KG1 (cell line): Measurements from ENCODE around the gene IFT22.
"Not testable (repeated sequence)": the region's sequence is repeated elsewhere in the genome, so short reads cannot be mapped to it uniquely, and the experiment has no call there.

Experiments
- DNase-seq: peaks from one replicate; lab custom pipeline; 2025; lab: John Stamatoyannopoulos, UW

Gene IFT22

GRCh38 chr7:101278461-101279292, 42.9 kb downstream of the IFT22 start:
- DNase-seq: no peak

- no peak for DNase-seq
Measured at GRCh38 chr7:101277155-101277554, 44.5 kb downstream of the IFT22 start.

- no peak for DNase-seq
Measured at GRCh38 chr7:101273206-101273605, 48.4 kb downstream of the IFT22 start.

GRCh38 chr7:101271021-101271420, 50.6 kb downstream of the IFT22 start:
- DNase-seq: no peak

- no peak for DNase-seq
Measured at GRCh38 chr7:101269664-101270063, 51.9 kb downstream of the IFT22 start.

GRCh38 chr7:101265622-101266516, 55.7 kb downstream of the IFT22 start:
- DNase-seq: no peak

GRCh38 chr7:101264102-101264706, 57.4 kb downstream of the IFT22 start:
- not testable (repeated sequence) for DNase-seq
